ENCODE measurements around the gene TRIM46.
A peak's percentile ranks its signal among the peaks of the same experiment; 100 is the strongest.
"Not testable (repeated sequence)": the region's sequence is repeated elsewhere in the genome, so short reads cannot be mapped to it uniquely, and the experiment has no call there.

The TRIM46 gene

DNA sequence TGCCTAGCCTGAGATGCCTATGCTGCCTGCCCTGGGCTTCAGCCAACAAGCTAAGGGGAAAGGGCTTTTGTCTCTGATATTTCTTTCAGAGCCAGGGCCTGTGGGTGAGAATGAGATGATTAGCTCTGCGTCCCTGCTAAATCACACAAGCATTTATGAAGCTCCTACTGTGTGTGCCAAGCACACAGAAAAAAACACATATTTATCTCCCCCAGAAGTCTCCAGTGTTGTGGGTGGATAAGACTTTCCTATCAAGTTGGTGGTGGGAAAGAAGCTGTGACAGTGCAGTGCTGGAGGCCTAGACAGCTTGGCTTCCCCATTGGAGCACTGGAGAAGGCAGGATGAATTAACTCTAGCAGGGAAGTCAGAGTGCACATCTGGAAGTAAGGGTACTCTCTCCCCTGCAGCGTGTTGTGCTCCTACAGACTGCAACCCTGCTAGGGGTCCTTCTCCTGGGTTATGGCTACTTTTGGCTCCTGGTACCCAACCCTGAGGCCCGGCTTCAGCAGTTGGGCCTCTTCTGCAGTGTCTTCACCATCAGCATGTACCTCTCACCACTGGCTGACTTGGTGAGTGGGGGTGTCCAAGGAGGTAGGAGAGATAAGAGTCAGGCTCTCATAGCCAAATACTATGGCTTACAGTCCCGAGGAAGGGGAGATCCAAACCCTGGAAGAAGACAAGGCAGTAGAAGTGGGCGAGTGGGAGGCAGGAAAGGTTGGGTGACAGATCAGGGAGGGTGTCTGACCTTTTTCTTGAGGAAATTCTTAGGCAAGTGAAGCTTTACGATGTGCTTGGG, 36.3 kb upstream of the TRIM46 start:
- DNase-seq, result no peak

DNA sequence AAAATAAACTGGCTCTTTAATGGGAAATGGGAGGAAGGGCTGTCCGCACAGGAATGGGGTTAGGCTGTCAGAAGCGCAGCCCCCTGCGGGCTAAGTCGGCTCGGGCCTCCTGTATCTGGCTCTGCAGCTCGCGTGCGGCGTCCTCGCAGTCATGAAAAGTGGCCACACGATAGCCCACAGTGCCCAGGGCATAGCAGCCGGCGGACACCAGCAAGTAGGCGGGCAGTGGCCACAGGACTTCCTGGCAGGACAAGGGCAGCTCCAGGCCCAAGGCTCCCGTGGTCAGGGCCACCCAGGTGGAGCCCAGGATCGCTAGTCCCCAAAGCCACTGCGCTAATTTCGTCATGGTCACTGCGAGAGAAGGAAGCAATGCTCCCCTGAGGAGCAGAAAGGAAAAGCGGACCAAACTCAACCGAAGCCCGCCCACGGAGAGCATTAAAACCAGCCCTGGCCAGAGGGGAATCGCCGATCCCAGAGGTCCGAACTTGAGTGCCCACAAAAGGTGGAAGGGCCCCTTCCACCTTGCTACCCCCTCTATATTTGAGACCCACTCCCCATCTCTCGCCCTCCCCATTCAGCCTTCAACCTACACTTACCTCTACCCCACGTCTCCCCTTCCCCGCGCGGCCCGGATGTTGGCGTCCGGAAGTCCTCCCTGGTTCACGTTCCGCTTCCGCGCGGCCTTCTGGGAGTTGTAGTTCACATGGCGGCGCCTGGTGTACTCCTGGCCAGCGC, 33.6 kb upstream of the TRIM46 start, which contains the start of gene DPM3:
TSS of gene DPM3 (minus strand) at position 637 of the 735 bp plus-strand sequence. CDS start at position 346, 291 bp downstream.
- DNase-seq, result peak; percentile 89

DNA sequence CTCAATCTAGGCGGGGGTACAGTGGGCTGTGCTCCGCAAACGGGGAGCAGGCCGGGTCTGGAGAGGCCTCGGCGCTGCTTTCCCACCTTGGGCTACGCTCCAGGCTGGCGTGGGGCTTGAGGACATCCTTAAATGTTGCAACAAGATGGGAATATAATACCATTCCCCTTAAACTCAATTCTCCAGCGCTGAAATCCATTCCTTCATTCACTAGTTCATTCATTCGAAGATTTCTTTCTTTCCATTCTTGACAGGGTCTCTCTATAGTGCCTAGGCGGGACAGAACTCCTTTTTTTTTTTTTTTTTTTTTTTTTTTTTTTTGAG, 33.1 kb upstream of the TRIM46 start:
- DNase-seq, result no peak

DNA sequence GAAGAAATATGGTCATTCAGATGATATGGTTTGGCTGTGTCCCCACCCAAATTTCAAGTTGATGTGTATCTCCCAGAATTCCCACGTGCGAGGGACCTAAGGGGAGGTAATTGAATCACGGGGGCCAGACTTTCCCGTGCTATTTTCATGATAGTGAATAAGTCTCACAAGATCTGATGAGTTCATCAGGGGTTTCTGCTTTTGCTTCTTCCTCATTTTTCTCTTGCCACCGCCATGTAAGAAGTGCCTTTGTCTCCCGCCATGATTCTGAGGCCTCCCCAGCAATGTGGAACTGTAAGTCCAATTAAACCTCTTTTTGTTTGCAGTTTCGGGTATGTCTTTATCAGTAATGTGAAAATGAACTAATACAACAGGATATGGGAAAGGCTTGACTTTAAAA, 31.9 kb upstream of the TRIM46 start:
- no peak for DNase-seq

DNA sequence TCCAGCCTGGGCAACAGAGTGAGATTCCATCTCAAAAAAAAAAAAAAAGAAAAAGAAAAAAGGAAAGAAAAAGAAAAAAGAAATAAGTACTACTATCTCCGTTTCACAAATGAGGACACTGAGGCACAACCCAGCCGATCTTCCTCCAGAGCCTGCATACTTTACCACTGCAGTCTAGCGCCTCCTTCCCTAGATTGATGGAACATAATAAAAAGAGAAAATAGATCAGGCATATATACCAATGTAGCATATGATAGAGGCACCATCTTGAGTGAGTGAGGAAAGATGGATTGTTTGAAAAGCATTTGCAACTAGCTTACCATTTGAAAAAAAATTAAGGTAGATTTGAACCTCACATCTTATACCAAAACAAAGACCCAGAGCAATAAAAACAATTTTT, 28.2 kb upstream of the TRIM46 start:
- DNase-seq, result no peak

DNA sequence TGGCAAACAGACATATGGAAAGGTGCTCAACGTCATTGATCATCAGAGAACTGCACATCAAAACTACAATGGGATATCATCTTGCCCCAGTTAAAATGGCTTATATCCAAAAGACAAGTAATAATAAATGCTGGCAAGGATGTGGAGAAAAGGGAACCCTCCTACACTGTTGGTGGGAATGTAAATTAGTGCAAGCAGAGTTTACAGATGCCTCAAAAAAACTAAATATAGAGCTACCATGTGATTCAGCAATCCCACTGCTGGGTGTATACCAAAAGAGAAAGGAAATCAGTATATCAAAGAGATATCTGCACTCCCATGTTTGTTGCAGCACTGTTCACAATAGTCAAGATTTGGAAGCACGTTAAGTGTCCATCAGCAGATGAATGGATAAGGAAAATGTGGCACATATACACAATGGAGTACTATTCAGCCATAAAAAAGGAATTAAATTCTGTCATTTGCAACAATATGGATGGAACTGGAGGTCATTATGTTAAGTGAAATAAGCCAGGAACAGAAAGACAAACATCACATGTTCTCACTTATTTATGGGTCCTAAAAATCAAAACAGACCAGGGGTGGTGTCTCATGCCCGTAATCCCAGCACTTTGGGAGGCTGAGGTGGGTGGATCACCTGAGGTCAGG, 17.5 kb upstream of the TRIM46 start:
- not testable (repeated sequence) for DNase-seq

DNA sequence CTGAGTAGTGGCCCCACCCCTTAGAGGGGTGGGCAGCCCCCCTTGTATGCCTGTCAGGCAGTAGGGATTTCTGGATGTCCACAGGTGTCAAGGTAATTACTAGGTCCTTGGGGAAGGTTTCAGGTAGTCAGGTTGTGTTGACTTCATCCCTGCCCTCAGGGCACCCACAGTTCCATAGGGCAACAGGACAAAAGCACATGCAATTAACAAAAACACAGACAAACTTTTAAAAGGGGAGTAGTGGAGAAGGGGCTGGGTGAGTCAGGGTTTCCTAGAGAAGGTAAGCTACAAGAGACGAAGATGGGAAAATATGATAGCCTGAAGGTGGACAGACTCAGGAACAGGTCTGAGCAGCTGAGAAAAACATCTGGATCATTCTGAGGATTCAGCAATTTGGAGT, 14.7 kb upstream of the TRIM46 start:
- no peak for DNase-seq

DNA sequence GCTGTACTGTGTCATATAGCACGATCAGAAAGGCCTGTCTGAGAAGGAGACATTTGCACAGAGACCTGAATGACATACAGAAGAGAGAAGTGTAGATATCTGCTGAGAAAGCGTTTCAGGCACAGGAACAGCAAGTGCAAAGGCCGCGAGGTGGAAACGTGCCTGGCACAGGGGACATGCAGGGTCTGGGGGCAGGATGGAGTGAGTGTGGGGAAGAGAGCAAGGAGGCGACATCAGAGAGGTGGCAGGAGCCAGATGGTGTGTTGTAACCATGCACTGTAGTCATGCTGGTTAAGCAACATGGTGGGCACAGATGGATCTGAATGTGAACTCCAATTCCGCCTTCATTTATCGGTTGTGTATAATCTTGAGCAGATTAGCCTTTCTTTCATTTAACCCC, 13.5 kb upstream of the TRIM46 start:
- DNase-seq, result no peak

DNA sequence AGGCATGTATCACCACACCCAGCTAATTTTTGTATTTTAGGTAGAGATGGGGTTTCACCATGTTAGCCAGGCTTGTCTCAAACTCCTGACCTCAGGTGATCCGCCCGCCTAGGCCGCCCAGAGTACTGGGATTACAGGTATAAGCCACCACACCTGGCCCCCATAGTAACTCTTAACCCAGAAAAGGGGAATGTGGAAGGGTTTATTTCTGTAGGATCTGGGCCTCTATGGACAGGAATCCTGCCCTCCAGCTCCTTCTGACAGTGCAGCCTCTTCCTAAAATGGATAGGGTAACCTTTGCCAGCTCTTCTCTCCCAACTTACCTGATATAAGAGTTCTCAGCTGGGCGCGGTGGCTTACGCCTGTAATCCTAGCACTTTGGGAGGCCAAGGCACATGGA, 11.0 kb upstream of the TRIM46 start:
- DNase-seq, result not testable (repeated sequence)

DNA sequence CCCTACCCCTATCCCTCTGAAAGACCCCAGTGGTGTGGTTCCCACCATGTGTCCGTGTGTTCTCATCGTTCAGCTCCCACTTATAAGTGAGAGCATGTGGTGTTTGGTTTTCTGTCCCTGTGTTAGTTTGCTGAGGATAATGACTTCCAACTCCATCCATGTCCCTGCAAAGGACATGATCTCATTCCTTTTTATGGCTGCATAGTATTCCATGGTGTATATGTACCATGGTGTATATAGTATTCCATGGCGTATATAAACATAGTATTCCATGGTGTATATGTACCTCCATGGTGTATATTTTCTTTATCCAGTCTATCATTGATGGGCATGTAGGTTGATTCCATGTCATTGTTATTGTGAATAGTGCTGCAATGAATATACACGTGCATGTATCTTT, 9.9 kb upstream of the TRIM46 start:
- DNase-seq, result not testable (repeated sequence)

DNA sequence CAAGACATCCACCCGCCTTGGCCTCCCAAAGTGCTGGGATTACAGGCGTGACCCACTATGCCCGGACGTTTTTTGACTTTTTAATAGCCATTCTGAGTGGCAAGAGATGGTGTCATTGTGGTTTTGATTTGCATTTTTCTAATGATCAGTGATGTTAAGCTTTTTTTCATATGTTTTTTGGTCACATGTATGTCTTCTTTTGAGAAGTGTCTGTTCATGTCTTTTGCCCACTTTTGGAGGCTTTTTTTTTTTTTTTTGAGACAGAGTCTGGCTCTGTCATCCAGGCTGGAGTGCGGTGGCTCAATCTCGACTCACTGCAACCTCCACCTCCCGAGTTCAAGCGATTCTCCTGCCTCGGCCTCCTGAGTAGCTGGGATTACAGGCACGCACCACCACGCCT, 9.0 kb upstream of the TRIM46 start:
- not testable (repeated sequence) for DNase-seq

DNA sequence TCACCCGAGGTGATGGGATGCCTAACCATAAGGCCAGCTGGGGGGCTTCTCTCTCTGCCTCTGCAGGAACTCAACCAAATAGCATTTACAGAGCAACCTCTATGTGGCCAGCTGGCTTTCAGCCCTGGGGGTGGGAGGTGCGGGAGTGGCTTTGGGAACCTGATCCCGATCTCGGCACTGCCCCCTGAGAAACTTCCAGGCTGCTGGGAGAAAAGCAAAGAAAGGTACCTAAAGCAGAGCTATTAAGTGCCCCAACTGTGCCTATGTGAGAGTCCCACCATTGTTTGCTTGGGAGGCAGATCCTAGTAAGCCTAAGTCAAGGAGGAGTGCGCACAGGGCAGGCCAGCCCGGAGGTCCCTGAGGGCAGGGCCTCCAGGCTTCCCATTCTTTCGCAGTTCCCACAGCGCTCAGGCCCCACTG, 7.6 kb upstream of the TRIM46 start:
- DNase-seq, result no peak

DNA sequence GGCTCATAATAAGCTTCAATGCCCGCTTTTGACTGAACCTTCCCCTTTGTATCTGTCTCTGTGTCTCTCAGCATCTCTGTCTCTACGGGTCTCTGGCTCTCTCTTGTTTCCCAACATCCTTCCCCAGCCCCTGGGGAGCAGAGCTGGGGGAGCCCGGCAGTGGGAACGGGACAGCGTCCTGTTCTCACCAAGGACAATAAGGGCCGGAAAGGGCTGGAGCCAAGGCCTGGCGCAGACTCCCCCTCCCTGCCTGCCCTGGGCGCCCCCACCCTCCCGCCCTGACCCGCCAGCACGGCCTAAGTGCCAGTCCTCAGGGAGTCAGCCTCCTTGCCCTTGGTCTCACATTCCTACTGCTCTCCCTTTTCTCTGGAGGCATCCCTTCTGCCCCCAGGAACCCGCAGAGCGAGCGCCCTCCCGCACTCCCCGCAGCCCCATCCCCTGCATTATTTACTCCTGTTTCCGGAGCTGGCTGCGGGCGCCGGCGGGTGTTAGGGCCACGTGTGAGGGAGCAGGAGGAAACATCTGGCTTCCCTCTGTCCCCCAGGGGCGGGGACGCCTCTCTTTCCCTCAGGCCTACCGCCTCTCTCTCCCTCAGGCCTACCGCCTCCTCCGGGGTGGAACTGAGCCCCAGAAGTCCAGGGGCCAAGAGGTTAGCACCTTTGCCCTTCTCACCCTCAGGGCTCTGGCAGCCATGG, 7.0 kb upstream of the TRIM46 start:
- DNase-seq, result no peak

DNA sequence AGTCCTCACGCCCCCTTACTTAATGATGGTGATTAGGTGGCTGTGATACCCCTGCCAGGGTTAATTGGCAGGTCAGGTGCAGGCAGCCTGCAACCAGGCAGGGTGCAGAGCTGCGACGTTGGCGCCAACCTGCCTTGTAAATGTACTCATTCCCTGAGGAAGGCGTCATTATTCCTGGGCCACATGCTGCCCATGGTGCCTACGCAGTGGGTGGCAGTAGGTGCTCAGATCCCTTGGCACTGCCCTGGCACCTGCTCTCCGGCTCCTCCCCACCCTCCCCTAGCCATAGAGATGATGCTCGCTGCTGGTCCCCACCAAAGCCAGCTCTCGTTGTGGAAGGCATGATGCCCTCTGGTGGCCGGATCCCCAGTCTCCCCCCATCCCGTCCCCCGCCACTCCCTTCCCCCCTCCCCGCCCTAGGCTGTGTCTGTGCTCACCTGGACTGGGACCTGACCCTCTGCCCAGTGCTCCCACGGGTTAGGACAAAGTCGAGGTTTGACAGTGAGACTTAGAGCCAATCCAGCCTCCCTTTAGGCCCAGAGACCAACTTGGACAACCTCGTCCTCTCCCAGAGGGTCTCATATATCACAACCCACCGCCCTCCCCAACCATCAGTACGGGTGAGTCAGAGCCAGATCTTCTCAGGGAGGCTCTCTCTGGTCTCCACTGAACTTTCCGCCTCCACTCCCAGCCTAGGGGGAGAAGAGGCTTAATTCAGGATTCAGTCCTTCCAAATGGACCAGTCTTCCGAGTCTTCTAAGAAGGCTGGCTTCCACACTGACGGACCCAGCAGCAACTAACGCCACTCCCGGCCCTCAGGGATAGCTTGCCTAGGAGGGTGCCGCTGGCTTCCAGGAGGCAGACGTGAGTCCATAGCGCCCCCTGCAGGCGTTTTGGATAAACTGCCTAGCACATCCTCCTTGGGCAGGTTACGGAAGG, 6.2 kb upstream of the TRIM46 start:
- peak; percentile 88 for DNase-seq

DNA sequence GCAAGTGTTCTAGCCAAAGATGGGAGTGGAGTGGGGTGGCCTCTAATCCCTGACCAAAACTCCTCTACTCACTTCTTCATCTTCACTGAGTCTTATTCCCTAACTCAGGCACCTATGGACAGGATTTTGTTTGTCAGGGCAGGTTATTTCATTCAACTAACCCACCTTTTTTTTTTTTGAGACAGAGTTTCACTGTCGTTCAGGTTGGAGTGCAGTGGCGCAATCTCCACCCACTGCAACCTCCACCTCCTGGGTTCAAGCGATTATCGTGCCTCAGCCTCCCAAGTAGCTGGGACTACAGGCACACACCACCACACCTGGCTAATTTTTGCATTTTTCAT, 5.6 kb upstream of the TRIM46 start:
- not testable (repeated sequence) for DNase-seq

DNA sequence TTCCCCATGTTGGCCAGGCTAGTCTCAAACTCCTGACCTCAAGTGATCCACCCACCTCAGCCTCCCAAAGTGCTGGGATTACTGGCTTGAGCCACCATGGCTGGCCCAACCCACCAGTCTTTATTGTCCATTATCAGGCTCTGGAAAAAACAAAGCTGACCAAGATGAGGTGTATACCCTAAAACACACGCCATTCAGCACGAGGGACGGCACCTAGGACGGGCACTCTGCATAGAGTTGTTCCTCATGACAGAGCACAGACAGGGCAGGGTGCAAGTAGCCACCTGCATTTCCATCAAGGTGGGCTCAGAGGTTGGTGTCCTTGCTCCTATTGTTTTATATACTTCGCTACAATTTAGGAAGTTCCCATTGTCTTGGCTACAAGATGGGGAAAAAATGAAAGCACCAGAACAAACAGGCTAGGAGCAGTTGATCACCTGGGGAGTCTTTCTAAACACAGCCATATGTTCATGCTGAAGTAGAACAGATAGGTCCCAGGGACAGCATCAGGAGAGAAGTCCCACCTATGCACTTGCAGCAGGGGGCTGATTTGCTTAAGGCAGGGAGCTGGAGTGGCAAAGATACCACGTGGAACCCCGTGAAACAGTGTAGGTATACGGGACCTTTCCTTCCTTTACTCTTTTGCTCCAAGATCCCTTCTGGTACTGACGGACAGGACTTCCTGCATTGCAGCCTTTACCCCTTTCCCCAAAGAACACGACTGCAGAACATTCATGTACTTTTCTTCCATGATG, 5.0 kb upstream of the TRIM46 start:
- DNase-seq, result no peak

DNA sequence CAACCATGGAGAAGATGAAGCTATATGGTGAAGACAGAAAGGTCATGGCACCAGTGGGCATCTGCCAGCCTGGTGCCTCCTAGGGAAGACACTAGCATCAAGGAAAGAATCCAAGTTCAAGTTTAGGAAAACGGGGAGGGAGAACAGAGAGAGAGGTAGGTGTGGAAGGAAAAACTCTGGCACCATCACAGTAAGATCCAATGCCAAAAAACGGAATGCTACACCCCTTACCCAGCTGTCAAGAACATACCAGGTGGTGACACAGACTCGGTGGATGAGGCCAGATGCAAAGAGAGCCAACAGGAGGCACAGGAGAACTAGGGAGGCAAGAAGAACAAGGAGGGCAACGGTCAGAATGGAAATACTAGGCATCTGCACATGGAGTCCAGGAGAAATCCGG, 4.1 kb upstream of the TRIM46 start:
- no peak for DNase-seq

DNA sequence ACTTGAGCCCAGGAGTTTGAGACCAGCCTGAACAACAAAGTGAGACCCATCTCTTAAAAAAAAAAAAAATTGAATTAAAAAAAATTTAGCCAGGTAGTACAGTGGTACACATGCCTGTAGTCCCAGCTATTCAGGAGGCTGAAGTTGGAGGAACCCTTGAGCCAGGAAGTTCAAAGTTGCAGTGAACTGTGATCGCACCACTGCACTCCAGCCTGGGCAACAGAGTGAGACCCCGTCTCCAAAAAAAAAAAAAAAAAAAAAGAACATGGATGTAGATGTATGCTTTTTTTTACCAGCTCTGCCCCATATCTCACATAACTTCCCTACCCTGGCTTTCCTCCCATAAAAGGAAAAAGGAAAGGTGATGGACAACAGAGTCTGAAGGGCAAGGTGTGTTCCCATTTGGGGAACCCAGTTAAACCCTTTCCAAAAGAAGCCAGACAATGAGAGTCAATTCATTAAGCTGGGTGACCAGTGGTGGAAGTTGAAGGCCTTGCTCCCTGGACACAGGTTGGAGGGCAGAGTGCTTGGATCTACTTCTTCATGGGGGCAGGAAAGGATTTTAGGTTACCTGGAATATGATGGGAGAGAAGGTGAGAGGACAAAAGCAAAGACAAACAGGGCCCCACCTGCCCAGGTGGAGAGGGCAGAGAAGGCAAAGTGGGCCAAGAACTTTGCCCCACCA, 3.4 kb upstream of the TRIM46 start:
- no peak for DNase-seq

DNA sequence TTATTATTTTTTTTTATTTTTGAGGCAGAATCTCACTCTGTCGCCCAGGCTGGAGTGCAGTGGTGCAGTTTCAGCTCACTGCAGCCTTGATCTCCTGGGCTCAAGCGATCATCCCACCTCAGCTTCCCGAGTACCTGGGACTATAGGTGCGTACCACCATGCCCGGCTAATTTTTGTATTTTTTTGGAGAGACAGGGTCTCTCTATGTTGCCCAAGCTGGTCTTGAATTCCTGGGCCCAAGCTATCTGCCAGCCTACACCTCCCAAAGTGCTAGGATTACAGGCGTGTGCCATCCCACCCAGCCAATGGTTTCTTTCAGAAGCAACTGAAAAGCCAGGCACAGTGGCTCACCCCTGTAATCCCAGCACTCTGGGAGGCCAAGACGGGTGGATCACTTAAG, 2.8 kb upstream of the TRIM46 start:
- no peak for DNase-seq

DNA sequence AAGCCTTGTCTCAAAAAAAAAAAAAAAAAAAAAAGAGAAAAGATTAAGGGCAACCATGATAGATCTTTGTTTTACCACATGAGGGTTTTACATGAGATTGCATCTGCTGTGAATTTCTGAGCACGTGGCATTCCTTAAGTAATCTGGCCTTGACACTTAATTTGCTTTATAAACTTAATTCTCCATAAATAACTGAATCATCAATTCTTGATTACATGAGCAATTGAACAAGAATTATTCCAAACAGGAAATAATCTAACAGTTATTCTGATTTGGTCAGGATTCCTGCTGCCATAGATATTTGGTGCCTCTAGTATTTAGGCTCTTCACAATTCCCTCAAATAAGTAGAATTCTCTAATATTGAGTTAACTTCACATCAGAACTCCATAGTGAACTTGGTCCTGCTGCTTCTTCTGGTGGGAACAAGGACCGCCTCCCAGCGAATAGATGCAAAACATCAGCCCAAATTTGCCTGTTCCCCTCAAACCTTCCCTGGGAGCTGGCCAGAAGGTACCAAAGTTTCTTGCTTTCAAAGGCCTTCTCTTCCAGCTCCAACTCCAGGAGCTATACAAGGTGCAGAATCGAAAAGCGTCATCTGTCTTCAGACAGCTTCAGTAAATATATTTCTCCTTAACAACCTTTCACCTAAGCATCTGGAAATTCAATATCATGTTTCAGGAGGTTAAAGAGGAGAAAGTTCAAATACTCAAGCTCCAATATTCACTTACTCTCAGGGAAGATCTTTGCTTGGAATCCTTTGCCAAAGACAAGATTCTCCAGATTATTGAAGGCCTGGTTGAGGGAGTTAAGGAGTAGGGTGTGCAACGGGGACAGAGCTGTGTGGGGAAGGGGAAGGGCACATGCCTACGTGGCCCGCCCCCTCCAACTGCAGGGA, 1.6 kb upstream of the TRIM46 start:
- no peak for DNase-seq

All from CD4-positive, alpha-beta T cell treated with Interleukin-10 for 1 hour (primary cell).